ENCODE results near the gene GALNT16. TPM values are rescaled to one million over a fixed set of nuclear protein-coding genes. Genes with fewer than 3 reads are reported as not detected.

Gene GALNT16
- total RNA-seq, 3 donors from 2014 or later: 0.87 to 6.4 (median 1.8) TPM

DNA sequence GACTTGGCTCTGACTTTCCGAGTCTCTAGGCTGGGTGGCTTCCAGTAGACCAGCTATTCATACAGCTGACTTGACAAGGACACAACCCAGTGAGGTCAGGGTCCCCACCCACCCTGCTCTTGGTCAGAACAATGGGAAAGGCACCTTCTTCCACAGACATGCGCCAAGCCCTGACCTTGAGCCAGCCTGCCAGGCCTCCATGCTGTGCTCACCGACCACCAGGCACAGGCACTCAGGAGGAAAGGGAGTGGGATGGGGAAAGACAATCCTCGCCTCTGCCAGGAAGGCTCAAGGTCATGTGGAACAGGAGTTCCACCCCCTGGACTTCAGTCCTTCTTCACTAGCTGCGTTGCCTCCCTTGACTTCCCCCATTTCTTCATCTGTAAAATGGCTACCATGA is 31.4 kb downstream of the GALNT16 start:
- no peak for DNase-seq
- TF ChIP-seq CTCF (IDR thresholded peaks at IDR 0.05): no peak
- intact Hi-C loops (cut with DNase I, micrococcal nuclease): no loop called here

DNA sequence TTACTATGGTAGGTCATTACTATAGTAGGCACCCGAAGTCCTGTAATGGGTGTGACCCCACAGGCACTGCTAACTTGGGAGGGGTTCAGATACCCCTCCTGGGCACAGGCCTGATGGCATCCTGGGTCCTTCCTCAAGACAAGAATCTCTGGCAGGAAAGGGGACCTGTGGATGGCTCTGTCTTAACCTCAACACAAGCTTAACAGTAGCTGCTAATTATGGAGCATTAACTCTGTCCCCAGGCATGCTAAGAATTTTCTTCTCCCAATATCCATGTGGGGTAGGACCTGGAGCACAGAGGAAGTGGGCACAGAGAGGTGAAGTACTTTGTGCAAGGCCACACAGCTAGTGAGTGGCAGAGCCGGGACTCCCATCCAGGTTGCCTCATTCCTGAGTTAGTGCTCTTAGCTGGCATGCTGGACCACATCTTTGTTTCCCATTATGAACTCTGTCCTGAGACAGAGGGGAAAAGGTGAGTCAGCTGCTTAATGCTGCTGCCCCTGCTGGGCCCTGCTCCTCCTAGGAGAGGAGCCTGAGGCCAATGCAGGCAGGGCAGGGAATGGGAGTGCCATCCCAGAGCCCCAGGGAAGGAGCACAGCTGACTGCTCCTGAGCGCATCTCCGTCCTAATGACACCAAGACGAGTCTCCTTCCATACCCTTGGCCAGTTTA is 32.1 kb downstream of the GALNT16 start:
- Histone ChIP-seq H3K4me1 (ENCODE audit: low read depth) (no peaks in the 10 kb centered on the region), H3K9me3 (no peaks in the 10 kb centered on the region), H3K4me3 (no peak overlapping the region), H3K36me3 (ENCODE audit: low read depth) (no peaks in the 10 kb centered on the region)
- intact Hi-C loops (cut with DNase I, micrococcal nuclease): no loop called here
- no peak for ATAC-seq
- DNase-seq: no peak
- TF ChIP-seq CTCF (IDR thresholded peaks at IDR 0.05): no peak

More for the DNA sequence above, 31.4 kb downstream of the GALNT16 start:
- no peaks in the 10 kb centered on the region for H3K9me3 ChIP-seq
- ATAC-seq: no peak
- no peaks in the 10 kb centered on the region for H3K4me1 ChIP-seq (ENCODE audit: low read depth)
- H3K4me3 ChIP-seq: no peak overlapping the region
- H3K36me3 ChIP-seq (ENCODE audit: low read depth): no peaks in the 10 kb centered on the region

DNA sequence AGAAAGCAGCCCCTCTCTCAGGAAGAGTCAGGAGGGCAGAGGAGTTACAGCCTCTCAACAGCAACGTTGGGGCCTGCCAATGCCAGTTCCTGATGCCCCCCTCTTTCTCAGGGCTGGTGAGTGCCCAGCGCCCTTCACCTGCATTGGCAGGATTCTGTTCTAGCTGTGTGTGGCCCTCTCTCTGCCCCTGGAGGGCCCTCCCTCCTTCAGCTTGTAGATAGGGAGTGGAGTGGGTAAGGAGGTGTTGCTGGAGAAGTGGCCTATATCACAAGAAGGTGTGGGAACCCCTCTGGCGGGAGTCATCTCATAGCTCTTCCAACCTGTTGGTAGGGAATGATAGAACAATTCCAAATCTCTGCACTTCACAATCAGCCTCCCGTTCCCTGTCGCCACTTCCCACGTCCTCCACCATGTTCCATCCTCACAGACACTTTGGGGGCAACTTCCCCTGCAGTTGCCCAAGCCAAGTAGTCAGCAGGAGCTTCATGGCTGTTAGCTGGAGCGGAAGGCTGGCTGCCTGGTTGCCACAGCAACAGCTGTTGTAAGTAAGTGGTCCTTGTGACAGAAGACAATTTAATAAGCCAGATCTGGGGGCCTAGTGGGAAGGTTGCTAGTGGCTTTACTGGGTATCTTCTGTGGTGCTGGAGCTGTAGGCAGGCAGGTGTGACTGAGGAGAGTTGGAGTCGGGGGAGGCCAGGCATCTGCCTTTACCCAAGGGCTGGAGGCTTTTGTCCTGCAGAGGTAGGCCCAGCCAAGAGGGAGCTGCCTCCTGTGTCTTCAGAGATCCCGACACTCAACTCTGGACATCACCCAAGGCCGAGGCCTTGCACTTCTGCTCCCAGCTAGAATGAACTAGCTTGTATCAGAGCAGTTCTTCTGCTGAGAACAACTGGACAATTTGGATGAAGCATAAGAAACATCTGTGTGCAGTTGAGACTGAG is 38.4 kb downstream of the GALNT16 start:
- Histone ChIP-seq H3K36me3 (ENCODE audit: low read depth) (no peaks in the 10 kb centered on the region), H3K4me1 (ENCODE audit: low read depth) (no peaks in the 10 kb centered on the region), H3K4me3 (no peak overlapping the region), H3K9me3 (no peaks in the 10 kb centered on the region)
- DNase-seq (no peak), ATAC-seq (no peak)
- intact Hi-C loops (cut with DNase I, micrococcal nuclease): no loop called here
- TF ChIP-seq CTCF (IDR thresholded peaks at IDR 0.05): no peak

DNA sequence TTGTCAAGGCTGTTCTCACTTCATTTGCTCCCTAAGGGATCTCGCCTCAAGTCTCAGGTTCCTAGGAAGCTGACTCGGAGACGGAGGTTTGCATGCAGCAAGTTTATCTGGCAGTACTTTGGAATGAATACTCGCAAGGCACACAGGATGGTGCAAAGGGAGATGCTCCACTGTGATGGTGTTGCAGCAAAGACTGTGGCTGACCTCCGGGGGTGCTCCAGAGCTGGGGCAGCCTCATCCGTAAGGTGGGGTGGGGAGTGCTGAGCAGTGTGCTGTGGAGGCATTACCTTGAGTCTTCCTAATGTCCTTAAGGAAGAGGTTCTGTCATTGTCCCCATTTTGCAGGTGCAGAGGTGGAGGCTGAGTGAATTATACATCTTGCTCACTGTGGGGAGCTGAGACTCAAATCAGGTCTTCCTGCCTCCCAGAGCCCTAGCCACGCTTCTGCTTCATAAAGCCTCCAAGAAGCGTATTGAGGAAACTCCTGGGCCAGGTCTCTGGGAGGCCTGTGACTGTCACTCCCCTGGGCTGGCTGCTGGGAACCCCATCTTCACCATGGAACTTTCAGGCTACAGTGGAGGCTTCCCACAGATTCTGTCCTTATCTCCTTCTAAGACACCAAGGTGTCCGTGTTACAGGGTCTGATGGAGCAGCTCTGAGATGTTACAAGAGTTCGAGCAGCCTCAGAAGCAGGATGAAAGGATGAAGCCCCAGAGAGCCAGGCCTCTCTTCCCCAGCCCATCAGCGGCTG is 39.5 kb downstream of the GALNT16 start:
- DNase-seq: no peak
- ATAC-seq: no peak
- intact Hi-C loops (cut with DNase I, micrococcal nuclease): no loop called here

More for the DNA sequence above, 39.5 kb downstream of the GALNT16 start:
- Histone ChIP-seq H3K9me3 (no peaks in the 10 kb centered on the region), H3K4me1 (ENCODE audit: low read depth) (no peaks in the 10 kb centered on the region), H3K36me3 (ENCODE audit: low read depth) (no peaks in the 10 kb centered on the region), H3K4me3 (no peak overlapping the region)
- TF ChIP-seq CTCF (IDR thresholded peaks at IDR 0.05): no peak
